HG02938 (cell line): ENCODE data around the gene RNF114.
"Not testable (repeated sequence)": the region's sequence is repeated elsewhere in the genome, so short reads cannot be mapped to it uniquely, and the experiment has no call there.

Experiments used
- ATAC-seq: cut with Tn5 transposase; IDR thresholded peaks from one replicate; pipeline ENCODE4 v1.9.1; 2021; ENCODE audit warnings: mild to moderate bottlenecking, moderate library complexity; ENCODE audit not compliant: unreplicated experiment

Gene RNF114

DNA sequence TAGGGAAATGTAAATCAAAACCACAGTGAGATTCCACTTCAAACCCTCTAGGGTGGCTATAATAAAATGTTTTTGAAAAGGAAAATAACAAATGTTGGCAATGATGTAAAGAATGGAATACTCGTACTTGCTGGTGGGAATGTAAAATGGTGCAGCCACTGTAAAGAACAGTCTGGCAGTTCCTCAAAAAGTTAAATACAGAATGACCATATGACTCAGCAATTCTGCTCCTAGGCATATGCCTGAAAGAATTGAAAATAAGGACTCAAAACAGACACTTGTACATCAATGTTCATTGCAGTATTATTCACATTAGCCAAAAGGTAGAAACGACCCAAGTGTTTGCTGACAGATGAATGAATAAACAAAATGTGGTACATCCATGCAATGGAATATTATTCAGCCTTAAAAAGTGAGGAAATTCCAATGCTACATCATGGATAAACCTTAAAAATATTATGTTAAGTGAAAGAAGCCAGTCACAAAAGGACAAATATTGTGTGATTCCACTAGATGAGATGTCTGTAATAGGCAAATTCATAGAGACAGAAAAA, 10.2 kb upstream of the RNF114 start:
- no peak for ATAC-seq

GRCh38 chr20:49928411-49929141, 7.6 kb upstream of the RNF114 start:
- ATAC-seq = no peak

DNA sequence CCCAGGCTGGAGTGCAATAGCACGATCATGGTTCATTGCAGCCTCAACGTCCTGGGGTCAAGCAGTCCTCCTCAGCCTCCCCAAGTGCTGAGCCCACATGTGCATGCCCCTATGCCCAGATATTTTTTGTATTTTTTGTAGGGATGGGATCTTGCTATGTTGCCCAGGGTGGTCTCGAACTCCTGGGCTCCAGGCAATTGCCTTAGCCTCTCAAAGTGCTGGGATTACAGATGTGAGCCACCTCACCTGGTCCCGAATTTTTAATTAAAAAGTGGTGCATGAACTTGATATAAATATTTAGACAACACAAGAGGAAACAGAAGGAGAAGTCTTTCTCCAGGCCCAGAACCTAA, 7.1 kb upstream of the RNF114 start:
- ATAC-seq = no peak

DNA sequence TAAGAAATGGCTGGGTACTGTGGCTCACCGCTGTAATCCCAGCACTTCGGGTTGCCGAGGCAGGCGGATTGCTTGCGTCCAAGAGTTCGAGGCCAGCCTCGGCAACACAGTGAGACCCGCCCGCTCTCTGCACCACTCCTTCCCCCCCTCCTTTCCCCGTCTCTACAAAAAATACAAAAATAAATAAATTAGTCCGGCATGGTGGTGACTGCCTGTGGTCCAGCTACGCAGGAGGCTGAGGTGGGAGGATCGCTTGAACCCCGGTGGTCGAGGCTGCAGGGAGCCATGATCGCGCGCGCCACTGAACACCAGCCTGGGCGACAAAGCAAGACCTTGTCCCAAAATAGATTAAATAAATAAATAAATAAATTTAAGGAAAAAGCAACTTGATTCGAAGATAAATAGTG, 448 bp upstream of the RNF114 start:
- no peak for ATAC-seq

DNA sequence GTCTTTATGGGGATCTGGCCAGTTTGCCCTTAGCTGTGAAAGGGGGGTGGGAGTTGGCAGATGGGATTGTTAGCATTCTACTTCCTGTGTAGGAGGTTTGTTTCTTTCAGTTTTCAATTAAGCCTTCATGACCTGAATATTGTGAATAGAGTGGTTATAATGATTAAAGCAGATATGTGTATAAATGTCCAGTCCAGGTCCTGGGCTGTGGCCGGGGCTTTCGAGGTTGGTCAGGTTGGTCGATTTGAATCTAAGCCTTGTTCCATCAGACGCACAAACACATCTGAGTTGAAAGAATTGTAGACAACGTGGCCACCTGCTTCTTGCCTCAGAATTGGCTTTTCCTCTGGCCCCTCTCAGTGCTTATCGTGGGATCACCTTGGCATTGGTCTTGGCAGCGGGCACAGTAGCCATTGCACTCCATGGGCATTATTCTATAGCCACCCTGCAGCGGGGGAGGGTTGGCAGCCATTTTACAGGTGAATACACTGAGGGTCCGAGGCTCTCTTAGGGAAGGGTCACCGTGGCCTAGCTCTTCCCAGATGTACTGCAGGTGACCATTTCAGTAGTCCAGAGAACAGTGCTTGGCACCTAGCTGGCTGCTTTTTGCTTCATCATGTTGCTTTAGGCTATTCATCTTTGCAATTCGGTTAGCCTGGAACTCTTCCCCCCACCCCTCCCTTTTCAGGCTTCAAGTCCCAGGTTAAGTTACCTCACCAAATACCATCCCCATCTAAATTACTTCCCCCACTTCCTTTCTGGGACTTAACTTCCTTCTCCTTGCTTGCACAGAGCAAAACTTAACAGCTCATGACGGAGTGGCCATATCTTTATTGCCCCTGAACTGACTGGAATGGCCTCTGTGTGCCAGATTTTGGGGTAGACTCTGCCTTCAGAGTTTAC, 1.1 kb downstream of the RNF114 start:
- no peak for ATAC-seq

DNA sequence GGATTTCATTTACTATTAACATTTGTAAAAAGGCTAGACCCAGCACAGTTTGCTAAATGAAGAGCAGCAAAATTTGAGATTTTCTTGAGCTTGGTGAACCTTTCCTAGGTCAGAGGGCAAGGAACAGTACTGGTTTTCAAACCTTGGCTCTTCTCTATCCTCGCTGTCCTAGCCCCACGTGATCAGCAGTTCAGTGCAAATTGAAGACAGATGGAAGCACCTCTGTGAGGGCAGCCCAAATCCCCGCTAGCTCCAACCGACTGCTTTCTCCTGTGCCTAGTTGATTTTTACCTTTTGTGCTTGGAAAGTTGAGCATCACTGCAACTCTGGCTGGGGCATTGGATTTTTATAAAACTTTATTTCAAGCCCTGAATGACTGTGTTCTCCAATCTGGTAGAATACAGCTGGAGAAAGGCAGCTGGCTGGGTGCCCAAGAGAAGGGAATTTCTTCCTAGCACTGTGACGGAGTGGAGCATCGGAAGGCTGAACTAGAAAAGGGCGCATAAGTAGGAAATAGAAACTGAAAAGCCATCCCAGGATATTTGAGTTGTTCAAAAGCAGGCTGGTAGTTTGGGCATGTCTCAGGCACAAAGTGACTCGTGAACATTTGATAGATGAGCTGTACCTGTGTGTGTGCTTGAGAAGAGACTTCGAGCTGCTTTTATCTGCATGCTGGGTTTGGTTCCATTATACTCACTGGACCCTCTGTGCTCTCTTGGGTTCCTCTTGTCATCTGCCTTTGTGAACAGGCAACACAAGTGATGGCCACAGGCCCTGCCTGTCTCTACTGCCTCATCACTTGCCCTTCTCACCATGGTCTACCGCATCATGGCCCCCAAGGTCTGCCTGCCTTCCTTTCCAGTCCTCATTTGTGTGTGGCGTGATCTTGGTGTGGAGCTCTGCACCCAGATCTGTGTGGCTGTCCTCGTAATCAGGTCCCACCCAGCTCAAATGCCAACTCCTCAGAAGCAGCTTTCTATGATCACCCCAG, 2.3 kb downstream of the RNF114 start:
- ATAC-seq = no peak

GRCh38 chr20:49941456-49941855, 5.3 kb downstream of the RNF114 start:
- no peak for ATAC-seq

GRCh38 chr20:49942303-49942702, 6.1 kb downstream of the RNF114 start:
- no peak for ATAC-seq

- ATAC-seq = no peak
Observed at GRCh38 chr20:49942942-49943341, 6.7 kb downstream of the RNF114 start.

DNA sequence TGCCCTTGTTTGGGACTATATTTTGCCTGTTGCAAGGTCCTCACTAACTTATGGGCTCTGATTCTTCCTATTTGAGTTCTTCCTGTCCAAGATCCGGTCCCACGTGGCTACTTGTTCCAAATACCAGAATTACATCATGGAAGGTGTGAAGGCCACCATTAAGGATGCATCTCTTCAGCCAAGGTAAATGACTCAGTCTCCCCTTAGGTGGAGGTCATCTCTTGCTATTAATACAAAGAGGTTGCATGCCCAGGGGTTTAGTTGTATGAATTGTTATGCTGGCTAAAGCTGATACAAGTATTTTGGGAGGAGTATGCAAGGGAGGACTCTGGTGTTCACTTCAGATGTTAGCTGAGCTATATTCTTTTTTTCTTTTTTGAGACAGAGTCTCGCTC, 9.1 kb downstream of the RNF114 start:
- no peak for ATAC-seq

GRCh38 chr20:49945701-49946477, 9.7 kb downstream of the RNF114 start:
- ATAC-seq = no peak

GRCh38 chr20:49948178-49948577, 12.0 kb downstream of the RNF114 start:
- ATAC-seq = no peak

GRCh38 chr20:49948809-49949507, 12.8 kb downstream of the RNF114 start:
- no peak for ATAC-seq

DNA sequence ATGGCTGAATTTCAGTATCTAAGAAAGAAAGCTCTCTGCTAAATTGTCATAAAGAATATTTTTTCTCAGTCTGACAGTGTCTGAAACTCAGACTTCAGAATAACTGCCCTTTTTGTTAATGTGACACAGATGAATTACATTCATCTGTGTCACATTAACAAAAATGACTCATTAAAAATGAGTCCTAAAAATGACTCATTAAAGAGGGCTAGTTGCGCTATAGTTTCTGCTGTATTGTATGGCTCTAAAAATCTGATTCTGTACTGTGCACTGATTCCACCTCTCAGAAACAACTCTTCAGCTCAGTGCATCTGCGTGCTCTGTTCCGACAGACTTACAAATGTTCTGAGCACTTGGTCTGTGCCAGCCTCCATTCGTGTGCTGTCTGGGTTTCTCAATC, 15.0 kb downstream of the RNF114 start:
- no peak for ATAC-seq

DNA sequence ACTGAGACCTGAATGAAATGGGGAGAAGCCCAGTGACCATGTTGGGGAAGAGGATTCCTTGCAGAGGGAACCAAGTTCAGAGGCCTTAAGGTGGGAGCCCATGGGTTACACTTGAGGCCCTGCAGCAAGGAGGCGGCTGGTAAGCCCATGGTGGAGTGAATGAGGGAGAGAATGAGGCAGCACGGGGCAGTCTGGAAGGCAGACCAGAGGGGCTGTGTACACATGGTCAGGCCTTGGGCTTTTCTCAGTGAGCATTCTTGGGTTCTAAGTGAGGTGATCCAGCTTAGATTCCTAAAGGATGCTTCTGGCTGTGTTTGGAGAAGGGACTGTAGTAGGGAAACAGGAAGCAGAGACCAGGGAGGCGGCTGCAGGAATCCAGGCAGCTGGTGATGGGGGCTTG, 19.0 kb downstream of the RNF114 start:
- no peak for ATAC-seq

GRCh38 chr20:49955830-49956396, 19.7 kb downstream of the RNF114 start:
- ATAC-seq = not testable (repeated sequence)

DNA sequence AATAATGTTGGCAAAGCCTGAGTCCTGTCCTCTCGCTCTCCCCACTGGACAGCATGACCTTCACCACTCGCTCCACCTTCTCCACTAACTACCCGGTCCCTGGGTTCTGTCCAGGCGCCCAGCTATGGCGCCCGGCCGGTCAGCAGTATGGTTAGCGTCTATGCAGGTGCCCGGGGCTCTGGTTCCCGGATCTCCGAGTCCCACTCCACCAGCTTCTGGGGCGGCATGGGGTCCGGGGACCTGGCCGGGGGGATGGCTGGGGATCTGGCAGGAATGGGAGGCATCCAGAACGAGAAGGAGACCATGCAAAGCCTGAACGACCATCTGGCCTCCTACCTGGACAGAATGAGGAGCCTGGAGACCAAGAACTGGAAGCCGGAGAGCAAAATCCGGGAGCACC, 20.5 kb downstream of the RNF114 start:
- no peak for ATAC-seq

- not testable (repeated sequence) for ATAC-seq
Observed at GRCh38 chr20:49957089-49957938, 21.1 kb downstream of the RNF114 start.
